Activated naive CD8-positive, alpha-beta T cell treated with anti-CD3 and anti-CD28 coated beads, Interleukin-2, amount 50 U/mL, for 16 hours (primary cell): ENCODE data around the gene GMDS.

ENCODE experiments used
- DNase-seq: peaks from one replicate; pipeline ENCODE4 v3.0.0-alpha.2; 2020; ENCODE audit warnings: low read depth, low spot score

Gene GMDS

DNA sequence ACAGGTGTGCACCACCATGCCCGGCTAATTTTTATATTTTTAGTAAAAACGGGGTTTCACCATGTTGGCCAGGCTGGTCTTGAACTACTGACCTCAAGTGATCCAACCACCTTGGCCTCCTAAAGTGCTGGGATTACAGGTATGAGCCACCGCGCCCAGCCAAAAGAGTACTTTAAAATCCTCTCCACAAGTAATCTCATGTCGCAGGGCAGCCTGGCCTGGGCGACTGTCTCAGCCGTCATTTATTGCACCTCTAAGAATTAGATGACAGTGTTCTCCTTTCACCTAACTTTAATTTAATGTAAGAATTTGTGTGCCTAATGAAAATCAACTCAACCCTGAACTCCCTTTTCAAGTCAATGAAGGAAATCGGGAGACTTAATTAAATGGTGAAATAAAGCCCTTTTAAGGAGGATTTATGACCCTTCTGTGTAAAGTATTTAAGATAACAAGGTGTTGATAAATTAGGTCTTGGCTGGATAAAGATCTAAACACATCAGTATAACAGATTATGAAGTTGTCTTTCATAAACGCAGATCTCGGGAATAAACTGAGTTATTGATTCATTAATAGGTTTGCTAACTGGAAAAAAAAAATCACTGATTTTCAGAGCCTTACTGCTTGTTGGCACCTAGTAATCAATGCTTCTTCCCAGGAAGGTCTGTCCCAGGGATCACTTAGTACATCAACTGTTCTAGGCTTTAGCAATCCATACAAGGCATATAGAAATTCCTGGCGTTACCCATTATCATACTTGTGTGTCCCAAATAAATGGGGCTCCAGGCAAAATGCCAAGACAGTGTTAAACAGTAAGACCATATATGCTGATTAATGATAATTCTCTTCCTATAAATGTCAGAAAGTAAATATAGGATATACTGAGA lies 209.3 kb downstream of the GMDS start:
- no peak for DNase-seq

- DNase-seq = no peak
Measured at GRCh38 chr6:2035046-2035445, 210.4 kb downstream of the GMDS start.

- no peak for DNase-seq
Measured at GRCh38 chr6:2034256-2034655, 211.1 kb downstream of the GMDS start.

DNA sequence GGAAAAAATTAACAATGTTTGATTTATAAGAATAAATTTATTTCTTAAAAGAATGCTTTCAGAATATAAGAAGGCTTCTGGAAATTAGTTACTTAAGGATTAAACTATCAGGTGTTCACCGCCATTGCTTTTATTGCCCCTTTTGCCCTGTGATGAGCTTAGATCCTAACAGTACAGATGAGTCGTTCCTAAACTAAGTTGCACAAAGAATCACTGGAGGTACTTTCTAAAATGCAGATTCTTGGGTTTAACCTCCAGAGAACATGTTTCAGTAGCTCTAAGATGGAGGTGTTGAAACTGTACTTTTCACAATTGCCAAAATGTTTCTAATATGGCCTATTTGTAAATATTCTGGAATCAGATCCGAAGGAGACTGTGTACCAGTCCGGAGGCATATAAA lies 211.9 kb downstream of the GMDS start:
- no peak for DNase-seq

GRCh38 chr6:2030682-2031244 lies 214.6 kb downstream of the GMDS start:
- DNase-seq = no peak

DNA sequence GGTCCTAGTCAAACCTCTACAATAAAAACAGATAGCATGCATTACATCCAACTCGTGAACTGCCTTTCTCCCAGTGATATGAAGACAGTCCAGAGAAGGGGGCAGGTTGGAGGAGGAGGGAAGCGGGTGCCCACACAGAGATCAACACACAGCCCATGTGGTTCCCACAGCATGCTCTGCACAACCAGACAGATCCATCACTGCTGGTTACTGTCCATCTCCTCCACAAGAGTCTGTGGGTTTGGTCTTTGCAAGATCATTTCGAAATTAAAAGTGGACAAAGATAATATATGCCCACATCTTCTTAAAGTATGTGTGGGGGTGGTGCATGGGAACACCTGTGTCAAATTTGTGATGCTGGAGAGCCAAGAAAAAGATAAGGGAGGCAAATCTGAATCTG lies 215.5 kb downstream of the GMDS start:
- no peak for DNase-seq

DNA sequence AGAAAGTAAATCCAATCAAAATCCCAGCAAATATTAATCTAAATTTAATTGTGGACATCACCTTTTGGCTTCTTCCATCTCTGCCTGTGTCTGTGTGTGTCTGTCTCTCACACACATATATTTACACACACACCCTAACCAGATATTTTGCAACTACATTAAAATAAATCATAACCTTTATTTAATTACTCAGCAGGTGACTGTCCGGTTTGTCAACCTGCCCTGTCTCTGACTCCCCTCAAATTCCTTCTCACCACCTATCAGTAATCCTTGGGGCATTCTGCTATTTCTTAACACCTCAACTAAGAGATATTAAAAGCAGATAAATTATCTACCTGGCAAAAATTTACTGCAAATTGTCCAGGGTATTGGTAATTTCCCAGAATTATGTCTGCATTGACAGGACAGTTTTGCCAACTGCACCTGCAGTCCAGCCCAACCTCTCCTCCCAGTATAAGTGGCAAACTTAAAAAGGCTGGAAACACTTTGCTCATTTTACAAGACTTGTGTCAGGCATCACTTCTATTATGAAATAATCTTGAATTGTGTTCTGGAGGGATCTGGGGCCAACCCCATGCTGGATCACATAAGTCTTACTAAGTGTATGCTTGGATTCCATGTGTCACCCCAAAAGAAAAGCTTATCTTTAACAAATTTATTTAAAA lies 216.1 kb downstream of the GMDS start:
- DNase-seq = no peak

GRCh38 chr6:2028457-2029038 lies 216.9 kb downstream of the GMDS start:
- no peak for DNase-seq

GRCh38 chr6:2026133-2026532 lies 219.3 kb downstream of the GMDS start:
- DNase-seq = no peak

DNA sequence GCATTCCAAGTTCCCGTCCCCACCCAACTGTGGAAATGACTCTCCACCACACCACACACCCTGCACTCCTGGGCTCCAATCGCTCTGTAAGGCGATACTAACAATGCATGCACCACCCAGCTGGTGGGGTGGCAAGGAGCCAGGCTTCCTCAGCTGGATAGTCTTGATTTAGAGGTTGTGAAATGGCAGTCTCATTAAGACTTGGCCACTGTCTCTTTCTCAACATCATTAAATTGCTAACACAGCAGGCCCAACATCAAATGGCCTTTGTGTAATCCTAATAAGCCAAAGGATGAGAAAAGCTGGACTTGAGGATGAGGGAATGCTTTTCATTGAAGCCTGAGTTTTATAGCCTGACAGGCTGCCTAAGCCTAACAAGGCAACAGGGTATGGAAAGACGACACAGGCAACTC lies 223.7 kb downstream of the GMDS start:
- DNase-seq = no peak

DNA sequence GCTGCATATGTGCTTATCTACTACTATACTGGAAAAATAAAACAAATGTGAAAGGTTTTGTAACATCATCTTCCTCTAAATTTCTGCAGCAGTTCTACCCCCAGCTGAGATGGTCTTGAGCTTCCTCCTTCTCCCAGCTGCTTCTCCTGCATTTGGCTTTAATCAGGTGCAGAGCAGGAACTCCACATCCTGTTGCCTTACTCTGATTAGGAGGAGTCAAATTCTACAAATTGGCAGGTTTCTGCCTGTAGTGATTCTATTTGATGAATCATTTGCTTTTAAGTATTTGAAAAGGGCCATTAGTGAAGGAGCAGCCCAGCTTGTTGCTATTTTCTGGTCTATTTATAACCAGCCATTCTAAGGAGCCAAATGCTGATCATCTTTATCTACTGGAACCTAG lies 224.5 kb downstream of the GMDS start:
- no peak for DNase-seq

DNA sequence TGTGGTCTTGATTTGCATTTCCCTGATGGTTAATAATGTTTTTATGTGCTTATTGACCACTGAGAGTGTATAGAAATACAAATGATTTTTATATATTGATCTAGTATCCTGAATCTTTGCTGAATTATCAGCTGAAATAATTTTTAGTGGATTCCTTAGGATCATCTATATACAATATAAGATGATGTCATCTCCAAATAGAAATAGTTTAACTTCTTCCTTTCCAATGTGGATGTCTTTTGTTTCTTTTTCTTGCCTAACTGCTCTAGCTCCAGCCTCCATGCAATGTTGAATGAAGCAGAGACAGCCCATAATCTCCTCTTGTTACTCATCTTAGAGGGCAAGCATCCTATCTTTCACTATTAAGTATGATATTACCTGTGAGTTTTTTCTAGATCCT lies 226.4 kb downstream of the GMDS start:
- DNase-seq = no peak

DNA sequence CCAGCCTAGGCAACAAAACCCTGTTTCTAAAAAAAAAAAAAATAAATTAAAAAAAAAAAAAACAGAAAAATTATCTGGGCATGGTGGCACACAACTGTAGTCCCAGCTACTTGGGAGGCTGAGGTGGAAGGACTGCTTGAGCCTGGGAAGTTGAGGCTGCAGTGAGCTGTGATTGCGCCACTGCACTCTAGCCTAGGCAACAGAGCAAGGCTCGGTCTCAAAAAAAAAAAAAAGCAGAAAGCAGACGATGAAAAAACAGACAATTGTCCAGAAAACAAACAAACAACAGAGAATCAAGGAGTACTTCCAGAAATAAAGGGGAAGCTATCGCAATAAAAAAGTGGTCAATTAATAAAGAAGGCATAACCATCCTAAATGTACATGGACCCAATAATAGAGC lies 229.4 kb downstream of the GMDS start:
- no peak for DNase-seq

- DNase-seq = no peak
Measured at GRCh38 chr6:2008383-2008976, 236.9 kb downstream of the GMDS start.

- DNase-seq = no peak
Measured at GRCh38 chr6:2007165-2007564, 238.2 kb downstream of the GMDS start.

GRCh38 chr6:2004888-2005287 lies 240.5 kb downstream of the GMDS start:
- no peak for DNase-seq

- DNase-seq = no peak
Measured at GRCh38 chr6:2000962-2001361, 244.4 kb downstream of the GMDS start.

DNA sequence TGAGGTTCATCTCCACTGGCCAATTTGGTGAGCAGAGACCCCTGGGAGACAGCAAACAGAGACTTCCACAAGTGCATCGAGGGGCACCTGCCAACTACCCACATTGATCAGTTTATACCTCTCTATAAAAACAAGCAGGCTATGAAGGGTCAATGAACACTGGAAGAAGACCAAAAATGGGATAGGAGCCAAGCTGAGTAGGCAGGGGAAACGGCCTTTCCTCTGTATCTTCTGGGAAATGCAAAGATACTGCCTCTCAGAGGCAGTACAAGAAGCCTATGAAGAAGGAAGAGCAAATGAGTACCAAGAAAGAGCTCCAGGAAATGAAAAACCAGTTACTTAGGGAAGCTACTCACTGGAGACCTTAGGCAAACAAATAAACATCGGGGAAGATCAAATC lies 247.7 kb downstream of the GMDS start:
- DNase-seq = no peak

DNA sequence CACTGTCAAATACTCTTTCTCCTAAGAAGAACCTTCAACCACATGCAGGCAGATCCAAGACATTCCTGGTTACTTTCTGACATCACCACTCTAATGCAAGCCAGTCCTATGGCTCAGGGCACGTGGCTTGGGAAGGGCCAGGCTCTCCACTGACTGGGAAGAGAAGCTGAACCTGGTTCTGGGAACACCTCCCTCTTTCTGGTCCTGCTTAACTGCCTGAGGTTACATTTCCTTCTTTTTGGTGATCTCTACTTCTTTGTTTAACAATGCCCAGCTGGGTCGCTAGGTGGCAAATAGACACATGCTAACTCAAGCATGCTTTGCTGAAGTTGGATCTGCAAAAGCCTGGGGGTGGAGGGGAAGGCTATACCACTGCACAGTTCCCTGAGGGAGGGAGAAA lies 249.8 kb downstream of the GMDS start:
- DNase-seq = no peak

- DNase-seq = no peak
Measured at GRCh38 chr6:1993042-1993441, 252.4 kb downstream of the GMDS start.

DNA sequence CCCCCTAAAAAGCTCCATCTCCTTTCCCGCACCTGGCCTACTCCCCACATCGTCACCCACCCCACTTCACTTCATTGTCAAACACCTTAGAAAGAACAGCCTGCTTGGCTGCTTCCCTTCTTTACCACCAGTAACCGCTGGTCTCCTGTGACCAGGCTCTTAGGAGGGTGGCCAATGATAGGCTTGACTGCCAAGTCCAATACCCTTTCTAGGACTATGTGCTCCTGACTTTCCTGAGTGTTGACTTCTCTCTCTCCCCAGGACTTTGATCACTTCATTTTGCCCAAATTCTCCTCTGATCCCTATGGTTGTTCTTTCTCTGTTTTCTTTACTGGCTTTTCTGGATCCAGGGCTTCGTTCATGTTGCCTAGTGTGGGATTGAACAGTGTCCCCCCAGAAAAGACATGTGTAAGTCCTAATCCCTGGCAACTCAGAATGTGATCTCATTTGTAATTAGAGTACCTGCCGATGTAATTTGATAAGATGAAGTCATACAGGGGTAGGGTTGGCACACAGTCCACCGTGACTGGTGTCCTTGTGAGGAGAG lies 254.0 kb downstream of the GMDS start:
- DNase-seq = no peak

DNA sequence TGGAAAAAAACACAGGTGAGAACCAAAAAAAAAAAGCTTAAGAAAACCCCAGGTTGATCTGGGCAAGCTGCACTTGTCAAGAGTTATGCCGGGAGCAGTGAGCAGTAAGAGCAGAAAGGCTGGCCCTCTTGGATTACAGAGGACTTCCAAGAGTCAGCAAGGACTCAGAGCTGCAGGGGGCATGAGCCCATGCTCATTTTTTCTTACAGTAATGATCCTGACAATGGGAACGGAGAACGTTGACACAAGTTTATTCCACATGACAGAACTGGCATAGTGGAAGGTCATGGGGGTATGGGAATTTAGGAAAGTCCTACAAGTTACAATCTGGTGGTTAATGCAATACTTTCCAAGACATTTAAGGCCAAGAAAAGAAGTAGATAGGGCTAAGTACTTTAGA lies 256.6 kb downstream of the GMDS start:
- DNase-seq = no peak
